Stimulated activated CD4-positive, alpha-beta T cell treated with anti-CD3 and anti-CD28 coated beads, Interleukin-15, amount 100 ng/mL, for 24 hours (primary cell): ENCODE data around the gene MSH5.

Experiments
- DNase-seq: peaks from one replicate; pipeline ENCODE4 v3.0.0-alpha.2; 2020

The MSH5 gene

GRCh38 chr6:31762878-31763618 is 23.2 kb downstream of the MSH5 start:
- no peak for DNase-seq

GRCh38 chr6:31763619-31763940 is 23.8 kb downstream of the MSH5 start:
- DNase-seq = no peak

GRCh38 chr6:31764198-31764597 is 24.4 kb downstream of the MSH5 start:
- DNase-seq = no peak

- no peak for DNase-seq
These were observed 25.7 kb downstream of the MSH5 start for GRCh38 chr6:31765559-31765909.

- DNase-seq = no peak
These were observed 26.3 kb downstream of the MSH5 start for GRCh38 chr6:31765910-31766794.

GRCh38 chr6:31767096-31767645 is 27.4 kb downstream of the MSH5 start:
- DNase-seq = no peak

GRCh38 chr6:31768363-31769257 is 28.8 kb downstream of the MSH5 start:
- no peak for DNase-seq

- peak; percentile 85 for DNase-seq
These were observed 30.0 kb downstream of the MSH5 start for GRCh38 chr6:31769684-31770371.

- no peak for DNase-seq
These were observed 31.1 kb downstream of the MSH5 start for GRCh38 chr6:31770860-31771259.

GRCh38 chr6:31771992-31772358 is 32.2 kb downstream of the MSH5 start:
- DNase-seq = peak; percentile 38

- DNase-seq = no peak
These were observed 35.4 kb downstream of the MSH5 start for GRCh38 chr6:31775184-31775583.

- DNase-seq = no peak
These were observed 36.1 kb downstream of the MSH5 start for GRCh38 chr6:31775633-31776484.

- DNase-seq = no peak
These were observed 36.7 kb downstream of the MSH5 start for GRCh38 chr6:31776485-31776988.

GRCh38 chr6:31776989-31777666 is 37.3 kb downstream of the MSH5 start, which contains the start of gene VWA7:
TSS of gene VWA7 (minus strand) at chr6:31777328. CDS start at chr6:31776779, 549 bp downstream.
- DNase-seq = peak; percentile 87

- no peak for DNase-seq
These were observed 37.9 kb downstream of the MSH5 start for GRCh38 chr6:31777667-31778050.

GRCh38 chr6:31778193-31778592 is 38.4 kb downstream of the MSH5 start:
- no peak for DNase-seq

GRCh38 chr6:31778999-31779885 is 39.4 kb downstream of the MSH5 start:
- no peak for DNase-seq

GRCh38 chr6:31779908-31780307 is 40.1 kb downstream of the MSH5 start:
- DNase-seq = no peak

- DNase-seq = no peak
These were observed 40.9 kb downstream of the MSH5 start for GRCh38 chr6:31780507-31781243.
